PFSK-1 (cell line): Measurements from ENCODE around the gene UBXN7. TPM values are rescaled to one million over a fixed set of nuclear protein-coding genes. Genes with fewer than 3 reads are reported as not detected.

Source experiments
- FOXP2 ChIP-seq: optimal IDR thresholded peaks from 2 replicates; pipeline ENCODE3; 2011; ENCODE audit warnings: borderline replicate concordance, control low read depth, inconsistent platforms; ENCODE audit not compliant: insufficient read depth; ENCODE audit errors: extremely low read length, extremely low read depth
- POLR2AphosphoS5 ChIP-seq: IDR thresholded peaks from 2 replicates; pipeline ENCODE4 v1.6.1; 2012; ENCODE audit warnings: low read depth, mild to moderate bottlenecking, control low read depth, low read length, moderate library complexity
- SIN3A ChIP-seq: IDR thresholded peaks from 2 replicates; pipeline ENCODE4 v1.6.1; 2012; ENCODE audit warnings: mild to moderate bottlenecking, low read length, moderate library complexity, borderline replicate concordance; ENCODE audit not compliant: insufficient read depth
- TAF1 ChIP-seq: IDR thresholded peaks from 2 replicates; pipeline ENCODE4 v1.6.1; 2012; ENCODE audit warnings: low read length, control low read depth, borderline replicate concordance; ENCODE audit not compliant: insufficient read depth
- polyA plus RNA-seq: library from polyadenylated mRNA; unstranded; fragments of >200 nt; gene quantifications from one replicate; pipeline ENCODE4 v1.2.1, GENCODE V29; 2012; ENCODE audit warnings: low read depth, missing spikeins; ENCODE audit not compliant: insufficient read length
- TF ChIP-seq, protein P1 (sequence below), 2 experiments: IDR thresholded peaks; 2 replicates each; pipeline versions ENCODE4 v1.6.1 to v1.8.0; 2011 to 2012; ENCODE audit warnings: low read depth in 2 of 2, low read length in 2 of 2, control low read depth in 1 of 2, inconsistent platforms in 1 of 2, mild to moderate bottlenecking in 1 of 2, moderate library complexity in 1 of 2; ENCODE audit not compliant: insufficient read depth in 1 of 2

Gene UBXN7, protein sequence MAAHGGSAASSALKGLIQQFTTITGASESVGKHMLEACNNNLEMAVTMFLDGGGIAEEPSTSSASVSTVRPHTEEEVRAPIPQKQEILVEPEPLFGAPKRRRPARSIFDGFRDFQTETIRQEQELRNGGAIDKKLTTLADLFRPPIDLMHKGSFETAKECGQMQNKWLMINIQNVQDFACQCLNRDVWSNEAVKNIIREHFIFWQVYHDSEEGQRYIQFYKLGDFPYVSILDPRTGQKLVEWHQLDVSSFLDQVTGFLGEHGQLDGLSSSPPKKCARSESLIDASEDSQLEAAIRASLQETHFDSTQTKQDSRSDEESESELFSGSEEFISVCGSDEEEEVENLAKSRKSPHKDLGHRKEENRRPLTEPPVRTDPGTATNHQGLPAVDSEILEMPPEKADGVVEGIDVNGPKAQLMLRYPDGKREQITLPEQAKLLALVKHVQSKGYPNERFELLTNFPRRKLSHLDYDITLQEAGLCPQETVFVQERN
- polyA plus RNA-seq = 4.6 TPM

DNA sequence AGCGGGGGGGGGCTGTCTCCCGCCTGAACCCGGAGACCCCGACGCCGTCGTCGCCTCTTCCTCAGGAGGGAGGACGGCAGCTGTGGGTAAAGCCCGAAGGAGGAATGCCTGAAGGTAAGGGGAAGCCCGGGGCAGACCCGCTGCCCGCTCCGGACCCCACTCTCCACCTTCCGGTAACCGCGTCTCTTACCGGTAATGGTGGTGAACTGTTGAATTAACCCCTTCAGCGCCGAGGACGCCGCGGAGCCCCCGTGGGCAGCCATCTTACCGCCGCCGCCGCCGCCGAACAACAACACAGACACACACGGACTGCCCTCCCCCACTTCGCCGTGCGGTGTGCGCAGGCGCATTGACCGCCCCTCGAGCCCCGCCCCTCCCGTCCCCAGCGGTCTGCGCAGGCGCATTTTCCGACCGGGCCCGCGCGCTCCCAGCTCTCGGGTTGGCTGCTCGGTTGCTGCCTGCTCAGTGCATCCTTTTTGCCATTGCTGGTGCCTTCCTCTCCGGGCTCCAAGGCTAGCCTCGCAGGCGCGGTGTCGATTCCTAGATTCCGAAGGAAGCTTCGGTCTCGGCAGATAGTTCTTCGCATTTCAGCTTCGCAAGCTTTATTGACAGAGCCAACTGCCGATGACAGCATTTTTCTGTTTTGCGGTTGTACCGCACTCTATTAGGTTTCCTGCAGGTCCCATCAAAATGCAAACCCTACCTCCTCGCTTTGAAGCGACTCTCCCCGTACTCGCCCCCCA, at the start of gene UBXN7:
Gene UBXN7 (minus strand): TSS at position 291 of the 743 bp plus-strand sequence. CDS start 28 bp downstream, at position 263.
- TF ChIP-seq SIN3A = peak; percentile 52; the same call in 1 of the 2 replicates
- TF ChIP-seq FOXP2 = peak; percentile 91
- TF ChIP-seq, protein P1, sequence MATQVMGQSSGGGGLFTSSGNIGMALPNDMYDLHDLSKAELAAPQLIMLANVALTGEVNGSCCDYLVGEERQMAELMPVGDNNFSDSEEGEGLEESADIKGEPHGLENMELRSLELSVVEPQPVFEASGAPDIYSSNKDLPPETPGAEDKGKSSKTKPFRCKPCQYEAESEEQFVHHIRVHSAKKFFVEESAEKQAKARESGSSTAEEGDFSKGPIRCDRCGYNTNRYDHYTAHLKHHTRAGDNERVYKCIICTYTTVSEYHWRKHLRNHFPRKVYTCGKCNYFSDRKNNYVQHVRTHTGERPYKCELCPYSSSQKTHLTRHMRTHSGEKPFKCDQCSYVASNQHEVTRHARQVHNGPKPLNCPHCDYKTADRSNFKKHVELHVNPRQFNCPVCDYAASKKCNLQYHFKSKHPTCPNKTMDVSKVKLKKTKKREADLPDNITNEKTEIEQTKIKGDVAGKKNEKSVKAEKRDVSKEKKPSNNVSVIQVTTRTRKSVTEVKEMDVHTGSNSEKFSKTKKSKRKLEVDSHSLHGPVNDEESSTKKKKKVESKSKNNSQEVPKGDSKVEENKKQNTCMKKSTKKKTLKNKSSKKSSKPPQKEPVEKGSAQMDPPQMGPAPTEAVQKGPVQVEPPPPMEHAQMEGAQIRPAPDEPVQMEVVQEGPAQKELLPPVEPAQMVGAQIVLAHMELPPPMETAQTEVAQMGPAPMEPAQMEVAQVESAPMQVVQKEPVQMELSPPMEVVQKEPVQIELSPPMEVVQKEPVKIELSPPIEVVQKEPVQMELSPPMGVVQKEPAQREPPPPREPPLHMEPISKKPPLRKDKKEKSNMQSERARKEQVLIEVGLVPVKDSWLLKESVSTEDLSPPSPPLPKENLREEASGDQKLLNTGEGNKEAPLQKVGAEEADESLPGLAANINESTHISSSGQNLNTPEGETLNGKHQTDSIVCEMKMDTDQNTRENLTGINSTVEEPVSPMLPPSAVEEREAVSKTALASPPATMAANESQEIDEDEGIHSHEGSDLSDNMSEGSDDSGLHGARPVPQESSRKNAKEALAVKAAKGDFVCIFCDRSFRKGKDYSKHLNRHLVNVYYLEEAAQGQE (IDR thresholded peaks at IDR 0.05; ENCODE audit: insufficient read depth in 1 of 2, low read depth in 2 of 2, low read length in 2 of 2) = no peak
- peak; percentile 88 for TF ChIP-seq POLR2AphosphoS5
- peak; percentile 83; the same call in 1 of the 2 replicates for TF ChIP-seq TAF1

DNA sequence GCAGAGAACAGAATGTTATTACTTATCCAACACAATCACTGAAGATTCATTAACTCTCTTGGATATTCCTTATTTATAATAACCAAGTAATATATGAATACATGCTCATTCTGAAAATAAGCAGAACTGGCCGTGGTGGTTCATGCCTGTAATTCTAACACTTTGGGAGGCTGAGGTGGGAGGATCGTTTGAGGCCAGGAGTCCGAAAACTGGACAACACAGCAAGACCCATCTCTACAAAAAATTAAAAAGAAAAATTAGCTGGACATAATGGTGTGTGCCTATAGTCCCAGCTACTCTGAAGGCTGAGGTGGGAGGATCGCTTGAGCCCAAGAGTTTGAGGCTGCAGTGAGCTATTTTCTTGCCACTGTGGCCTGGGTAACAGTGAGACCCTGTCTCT, 45.5 kb upstream of the UBXN7 start:
- TF ChIP-seq, protein P1 (IDR thresholded peaks at IDR 0.05; ENCODE audit: insufficient read depth in 1 of 2, low read depth in 2 of 2, low read length in 2 of 2) = no peak
- TF ChIP-seq POLR2AphosphoS5 = no peak
- TF ChIP-seq SIN3A = no peak
- TF ChIP-seq TAF1 = no peak
- TF ChIP-seq FOXP2 = no peak

DNA sequence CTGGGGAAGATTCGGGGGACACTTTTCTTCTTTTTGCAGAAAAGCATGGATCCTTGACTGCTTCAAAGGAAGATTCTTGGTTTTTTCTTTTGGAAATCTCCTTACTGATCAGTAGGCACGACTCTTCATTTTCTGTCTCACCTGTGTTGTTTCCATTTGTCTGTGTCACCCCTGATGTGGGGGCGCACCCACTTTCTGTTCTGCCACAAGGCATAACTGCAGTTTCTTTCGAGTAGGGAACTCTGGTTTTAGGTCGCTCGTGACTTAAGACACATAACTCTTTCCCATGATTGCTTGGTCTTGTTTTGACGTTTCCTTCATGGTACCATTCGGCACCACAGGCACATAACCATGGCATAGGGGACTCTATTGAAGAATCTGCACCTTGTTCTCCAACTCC, 40.1 kb upstream of the UBXN7 start:
- no peak for TF ChIP-seq TAF1
- TF ChIP-seq, protein P1 (IDR thresholded peaks at IDR 0.05; ENCODE audit: insufficient read depth in 1 of 2, low read depth in 2 of 2, low read length in 2 of 2) = no peak
- TF ChIP-seq SIN3A = no peak
- TF ChIP-seq FOXP2 = no peak
- no peak for TF ChIP-seq POLR2AphosphoS5

DNA sequence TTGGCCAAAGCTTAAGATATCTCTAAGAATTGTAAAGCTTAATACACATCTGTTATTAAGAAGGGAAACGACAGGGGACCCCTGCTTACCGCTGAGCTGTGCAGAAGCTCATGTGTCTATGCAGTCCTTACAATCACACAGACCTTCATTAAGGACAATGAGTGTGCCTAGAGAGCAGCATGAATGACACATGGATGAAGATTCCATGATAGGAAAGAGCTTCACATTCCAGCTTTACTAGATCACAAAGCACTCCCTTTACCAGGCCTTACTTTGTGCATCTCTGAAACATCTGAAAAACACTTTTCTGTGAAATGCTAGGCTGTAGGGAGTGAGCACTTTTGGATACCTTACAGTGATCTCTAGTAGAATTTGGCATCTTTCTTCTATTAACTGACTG, 39.3 kb upstream of the UBXN7 start:
- TF ChIP-seq SIN3A (no peak), FOXP2 (no peak), TAF1 (no peak), POLR2AphosphoS5 (no peak)
- TF ChIP-seq, protein P1 (IDR thresholded peaks at IDR 0.05; ENCODE audit: insufficient read depth in 1 of 2, low read depth in 2 of 2, low read length in 2 of 2) = no peak
